ENCODE results near the gene CCT6A. TPM values are rescaled to one million over a fixed set of nuclear protein-coding genes. Genes with fewer than 3 reads are reported as not detected.
A peak's percentile ranks its signal among the peaks of the same experiment; 100 is the strongest.
"Not testable (repeated sequence)": the region's sequence is repeated elsewhere in the genome, so short reads cannot be mapped to it uniquely, and the experiment has no call there.

CCT6A gene
- total and polyA plus RNA-seq, 8 donors: 33.6 to 89.0 (median 53.2) TPM

- WGBS, 2 donors: 57 to 64% methylated on average over 3 of the region's 3 CpGs
- intact Hi-C loops (cut with DNase I): no loop called here
- TF ChIP-seq, protein P1, sequence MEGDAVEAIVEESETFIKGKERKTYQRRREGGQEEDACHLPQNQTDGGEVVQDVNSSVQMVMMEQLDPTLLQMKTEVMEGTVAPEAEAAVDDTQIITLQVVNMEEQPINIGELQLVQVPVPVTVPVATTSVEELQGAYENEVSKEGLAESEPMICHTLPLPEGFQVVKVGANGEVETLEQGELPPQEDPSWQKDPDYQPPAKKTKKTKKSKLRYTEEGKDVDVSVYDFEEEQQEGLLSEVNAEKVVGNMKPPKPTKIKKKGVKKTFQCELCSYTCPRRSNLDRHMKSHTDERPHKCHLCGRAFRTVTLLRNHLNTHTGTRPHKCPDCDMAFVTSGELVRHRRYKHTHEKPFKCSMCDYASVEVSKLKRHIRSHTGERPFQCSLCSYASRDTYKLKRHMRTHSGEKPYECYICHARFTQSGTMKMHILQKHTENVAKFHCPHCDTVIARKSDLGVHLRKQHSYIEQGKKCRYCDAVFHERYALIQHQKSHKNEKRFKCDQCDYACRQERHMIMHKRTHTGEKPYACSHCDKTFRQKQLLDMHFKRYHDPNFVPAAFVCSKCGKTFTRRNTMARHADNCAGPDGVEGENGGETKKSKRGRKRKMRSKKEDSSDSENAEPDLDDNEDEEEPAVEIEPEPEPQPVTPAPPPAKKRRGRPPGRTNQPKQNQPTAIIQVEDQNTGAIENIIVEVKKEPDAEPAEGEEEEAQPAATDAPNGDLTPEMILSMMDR (IDR thresholded peaks at IDR 0.05): no peak
- peak overlapping the region in 1 of 4 donors; percentile 33 for H3K27ac ChIP-seq
- no peaks in the 10 kb centered on the region for H3K9me3 ChIP-seq
- ATAC-seq (peak in 2 of 4 donors; percentile 11 to 61), FAIRE-seq (no peak), DNase-seq (no peak)
- no peaks in the 10 kb centered on the region for H3K36me3 ChIP-seq
- H3K4me3 ChIP-seq: no peak overlapping the region
- no peaks in the 10 kb centered on the region for H3K4me1 ChIP-seq
- no peaks in the 10 kb centered on the region for H3K27me3 ChIP-seq
These were observed 10.8 kb upstream of the CCT6A start for GRCh38 chr7:56040730-56041129.

DNA sequence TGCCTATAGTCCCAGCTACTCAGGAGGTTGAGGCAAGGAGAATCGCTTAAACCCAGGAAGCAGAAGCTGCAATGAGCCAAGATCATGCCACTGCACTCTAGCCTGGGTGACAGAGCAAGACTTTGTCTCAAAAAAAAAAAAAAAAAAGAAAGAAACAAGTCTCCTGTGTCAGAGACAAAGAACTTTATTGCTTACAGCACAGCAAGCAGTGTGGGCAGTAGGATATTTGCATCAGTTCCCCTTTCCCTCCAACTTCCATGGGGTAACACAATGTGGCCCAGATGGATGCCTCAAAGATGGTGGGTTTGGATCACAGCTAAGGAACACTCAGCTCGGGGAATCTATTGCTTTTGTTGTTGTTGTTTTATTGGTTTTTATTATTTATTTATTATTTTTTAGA lies 5.8 kb upstream of the CCT6A start:
- Histone ChIP-seq H3K4me1 (peaks cover 14 to 24% (median 24%) of the 10 kb centered on the region in 3 donors), H3K27ac (peak overlapping the region in 3 of 4 donors; percentile 60 to 85 (median 85))
- H3K27me3 ChIP-seq; H3K36me3 ChIP-seq; ATAC-seq; intact Hi-C loops (cut with DNase I); H3K4me3 ChIP-seq; H3K9me3 ChIP-seq; FAIRE-seq: not testable (repeated sequence)
- DNase-seq: peak in 1 of 6 donors; percentile 6
- 93 to 95% methylated on average over 2 of the region's 2 CpGs for WGBS, 2 donors

- Histone ChIP-seq H3K36me3 (no peaks in the 10 kb centered on the region), H3K27me3 (no peaks in the 10 kb centered on the region), H3K4me3 (no peak overlapping the region), H3K4me1 (peaks cover 14 to 24% (median 24%) of the 10 kb centered on the region in 3 donors), H3K27ac (peak overlapping the region; percentile 54 to 85 (median 72)), H3K9me3 (no peaks in the 10 kb centered on the region)
- TF ChIP-seq, protein P1 (IDR thresholded peaks at IDR 0.05): no peak
- FAIRE-seq: no peak
- peak in 4 of 6 donors; percentile 18 to 64 (median 56) for DNase-seq
- 15 to 16% methylated on average over 5 of the region's 5 CpGs for WGBS, 2 donors
- peak; percentile 45 to 64 (median 58) for ATAC-seq
- intact Hi-C loops (cut with DNase I): no loop called here
These were observed 4.7 kb upstream of the CCT6A start for GRCh38 chr7:56046721-56047445.

- H3K4me3 ChIP-seq: peak overlapping the region in 1 of 4 donors; percentile 2
- 29 to 41% methylated on average over 11 of the region's 11 CpGs for WGBS, 2 donors
- peak in 2 of 6 donors; percentile 25 to 45 for DNase-seq
- H3K4me1 ChIP-seq: peaks cover 14 to 24% (median 24%) of the 10 kb centered on the region in 3 donors
- peak overlapping the region; percentile 54 to 85 (median 72) for H3K27ac ChIP-seq
- H3K27me3 ChIP-seq; H3K36me3 ChIP-seq; H3K9me3 ChIP-seq; intact Hi-C loops (cut with DNase I); FAIRE-seq: not testable (repeated sequence)
- ATAC-seq: peak; percentile 5 to 25 (median 10)
These were observed 4.0 kb upstream of the CCT6A start for GRCh38 chr7:56047446-56048116.

DNA sequence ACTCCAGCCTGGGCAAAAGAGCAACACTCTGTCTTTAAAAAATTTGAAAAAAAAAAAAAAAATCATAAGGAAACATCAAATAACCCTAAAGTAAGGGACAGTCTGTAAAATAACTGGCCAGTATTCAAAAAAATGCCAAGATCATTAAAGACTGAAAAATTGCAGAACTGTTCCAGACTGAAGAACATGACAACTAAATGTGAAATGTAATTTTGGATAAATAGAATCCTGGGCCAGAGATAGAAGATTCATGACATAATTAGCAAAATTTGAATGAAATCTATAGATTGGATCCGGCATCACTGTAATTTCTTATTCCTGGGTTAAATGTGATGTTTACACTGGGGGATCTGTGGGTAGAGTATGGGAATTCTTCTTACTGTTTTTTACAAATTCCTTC lies 3.3 kb upstream of the CCT6A start:
- no peak for DNase-seq
- H3K4me1 ChIP-seq: peaks cover 20 to 30% (median 24%) of the 10 kb centered on the region in 3 donors
- no peaks in the 10 kb centered on the region for H3K9me3 ChIP-seq
- no peaks in the 10 kb centered on the region for H3K36me3 ChIP-seq
- no peaks in the 10 kb centered on the region for H3K27me3 ChIP-seq
- ATAC-seq: no peak
- no peak for FAIRE-seq
- intact Hi-C loops (cut with DNase I): no loop called here
- no peak overlapping the region for H3K4me3 ChIP-seq
- TF ChIP-seq, protein P1 (IDR thresholded peaks at IDR 0.05): no peak
- WGBS, 2 donors: 82 to 92% methylated on average over 1 of the region's 1 CpG
- H3K27ac ChIP-seq: peak overlapping the region in 3 of 4 donors; percentile 9 to 85 (median 85)

GRCh38 chr7:56048763-56049162 lies 2.8 kb upstream of the CCT6A start:
- DNase-seq: peak in 5 of 6 donors; percentile 49 to 65 (median 56)
- ATAC-seq; intact Hi-C loops (cut with DNase I); H3K36me3 ChIP-seq; H3K4me3 ChIP-seq; H3K9me3 ChIP-seq; FAIRE-seq; H3K27me3 ChIP-seq: not testable (repeated sequence)
- Histone ChIP-seq H3K4me1 (peaks cover 21 to 35% (median 24%) of the 10 kb centered on the region in 3 donors), H3K27ac (peak overlapping the region in 2 of 4 donors; percentile 85)
- WGBS, 2 donors: 27 to 34% methylated on average over 8 of the region's 8 CpGs
